Osteocyte (in vitro differentiated cells): ENCODE results near the gene TEC. TPM values are rescaled to one million over a fixed set of nuclear protein-coding genes. Genes with fewer than 3 reads are reported as not detected.

ENCODE experiments used
- DNase-seq: peaks from one replicate; pipeline ENCODE4 v3.0.0; 2021; ENCODE audit warnings: mixed read lengths; ENCODE audit not compliant: unreplicated experiment; ENCODE audit errors: extremely low spot score
- H3K27ac Mint-ChIP-seq: one replicate; pipeline ENCODE4 v1.8.0; 2021; ENCODE audit warnings: mild to moderate bottlenecking, mixed read lengths; ENCODE audit not compliant: unreplicated experiment
- H3K27me3 Mint-ChIP-seq: one replicate; pipeline ENCODE4 v1.8.0; 2021; ENCODE audit warnings: mixed read lengths; ENCODE audit not compliant: unreplicated experiment
- H3K36me3 Mint-ChIP-seq: one replicate; pipeline ENCODE4 v1.8.0; 2021; ENCODE audit warnings: mixed read lengths; ENCODE audit not compliant: unreplicated experiment
- H3K4me1 Mint-ChIP-seq: one replicate; pipeline ENCODE4 v1.8.0; 2021; ENCODE audit warnings: mixed read lengths; ENCODE audit not compliant: unreplicated experiment
- H3K4me3 Mint-ChIP-seq: one replicate; pipeline ENCODE4 v1.8.0; 2021; ENCODE audit warnings: mild to moderate bottlenecking, moderate library complexity, mixed read lengths; ENCODE audit not compliant: unreplicated experiment
- H3K9me3 Mint-ChIP-seq: one replicate; pipeline ENCODE4 v1.8.0; 2021; ENCODE audit warnings: mixed read lengths; ENCODE audit not compliant: unreplicated experiment
- CTCF ChIP-seq: fragments of 200-600 bp; sonication (generic); IDR thresholded peaks from 2 replicates; pipeline ENCODE4 v1.5.0; 2021; ENCODE audit warnings: antibody characterized with exemption, mild to moderate bottlenecking, moderate library complexity
- total RNA-seq: library from RNA; stranded (reverse); gene quantifications from 2 replicates; pipeline ENCODE4 v1.2.1, GENCODE V29; 2021

Gene TEC
- total RNA-seq, 1 donor from 2014 or later: not detected

GRCh38 chr4:48243429-48243828 is 26.2 kb downstream of the TEC start:
- H3K27ac Mint-ChIP-seq: no peak overlapping the region
- no peak for DNase-seq
- no peak overlapping the region for H3K4me3 Mint-ChIP-seq
- peaks cover 46% of the 10 kb centered on the region for H3K27me3 Mint-ChIP-seq
- TF ChIP-seq CTCF: no peak
- no peaks in the 10 kb centered on the region for H3K36me3 Mint-ChIP-seq
- H3K4me1 Mint-ChIP-seq: peaks cover 6% of the 10 kb centered on the region
- H3K9me3 Mint-ChIP-seq: no peaks in the 10 kb centered on the region

GRCh38 chr4:48242511-48243195 is 27.0 kb downstream of the TEC start:
- DNase-seq: no peak
- no peaks in the 10 kb centered on the region for H3K9me3 Mint-ChIP-seq
- H3K36me3 Mint-ChIP-seq: no peaks in the 10 kb centered on the region
- peaks cover 6% of the 10 kb centered on the region for H3K4me1 Mint-ChIP-seq
- peaks cover 49% of the 10 kb centered on the region for H3K27me3 Mint-ChIP-seq
- TF ChIP-seq CTCF: no peak
- no peak overlapping the region for H3K27ac Mint-ChIP-seq
- no peak overlapping the region for H3K4me3 Mint-ChIP-seq

DNA sequence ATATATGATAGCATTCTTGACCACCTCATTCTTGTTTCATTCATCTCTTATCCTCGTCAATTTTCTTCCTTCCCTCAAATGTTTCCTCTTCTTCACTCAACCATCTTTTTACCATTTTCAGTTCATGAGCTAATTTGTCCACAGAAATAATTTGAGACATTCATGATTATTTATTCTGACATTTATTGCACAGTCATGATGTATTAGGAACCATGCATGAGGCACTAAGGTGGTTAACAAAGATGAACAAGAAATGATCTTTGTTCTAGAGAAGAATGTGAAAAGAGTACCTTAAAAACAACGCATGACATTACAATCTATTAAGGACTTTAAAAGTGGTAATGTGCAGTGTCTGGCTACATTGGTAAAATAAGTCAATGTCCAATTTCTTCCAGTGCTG is 27.9 kb downstream of the TEC start:
- Mint-ChIP-seq H3K27me3 (peaks cover 49% of the 10 kb centered on the region), H3K36me3 (no peaks in the 10 kb centered on the region), H3K4me1 (no peaks in the 10 kb centered on the region), H3K4me3 (no peak overlapping the region), H3K9me3 (no peaks in the 10 kb centered on the region), H3K27ac (no peak overlapping the region)
- DNase-seq: no peak
- no peak for TF ChIP-seq CTCF

DNA sequence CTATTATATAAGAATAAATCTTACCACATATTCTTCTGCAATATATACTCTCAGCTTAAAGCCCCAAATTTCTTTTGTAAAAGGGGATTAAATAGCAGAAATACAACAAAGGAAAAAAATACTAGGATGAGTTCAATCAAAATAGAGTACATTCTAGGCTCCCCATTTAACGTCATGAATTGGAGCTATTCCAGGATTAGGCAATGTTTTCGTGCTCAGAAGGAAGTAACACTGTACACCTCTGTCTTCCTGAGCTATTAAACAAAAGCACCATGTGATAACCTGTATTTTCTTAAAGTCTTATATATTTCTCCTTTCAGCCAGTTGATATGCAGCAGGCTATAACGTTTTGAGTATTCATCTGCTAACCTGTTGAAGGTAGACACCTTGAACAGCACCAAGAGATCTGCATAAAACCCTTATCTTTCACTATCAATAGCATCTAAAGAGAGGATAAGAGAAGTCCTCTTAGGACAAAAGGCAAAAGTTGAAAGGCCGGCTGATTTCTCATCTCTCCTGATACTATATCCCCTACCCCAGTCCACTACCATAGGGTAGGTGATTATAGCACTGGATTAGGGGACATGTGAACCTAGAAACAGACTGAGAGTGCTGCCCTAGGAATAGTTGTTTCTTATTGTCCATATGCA is 31.5 kb downstream of the TEC start:
- peaks cover 45% of the 10 kb centered on the region for H3K27me3 Mint-ChIP-seq
- TF ChIP-seq CTCF: no peak
- H3K36me3 Mint-ChIP-seq: no peaks in the 10 kb centered on the region
- no peaks in the 10 kb centered on the region for H3K9me3 Mint-ChIP-seq
- H3K27ac Mint-ChIP-seq: no peak overlapping the region
- H3K4me3 Mint-ChIP-seq: no peak overlapping the region
- no peak for DNase-seq
- H3K4me1 Mint-ChIP-seq: no peaks in the 10 kb centered on the region

GRCh38 chr4:48235050-48235449 is 34.6 kb downstream of the TEC start:
- Mint-ChIP-seq H3K9me3 (peaks cover 5% of the 10 kb centered on the region), H3K27ac (no peak overlapping the region), H3K36me3 (no peaks in the 10 kb centered on the region), H3K4me3 (no peak overlapping the region), H3K4me1 (no peaks in the 10 kb centered on the region), H3K27me3 (peaks cover 32% of the 10 kb centered on the region)
- DNase-seq: no peak
- TF ChIP-seq CTCF: no peak
